HG03571 (cell line): ENCODE results near the gene ARID2.
A peak's percentile ranks its signal among the peaks of the same experiment; 100 is the strongest.

Experiments
- ATAC-seq: cut with Tn5 transposase; IDR thresholded peaks from one replicate; pipeline ENCODE4 v1.9.1; 2021; ENCODE audit not compliant: unreplicated experiment

Gene ARID2, protein sequence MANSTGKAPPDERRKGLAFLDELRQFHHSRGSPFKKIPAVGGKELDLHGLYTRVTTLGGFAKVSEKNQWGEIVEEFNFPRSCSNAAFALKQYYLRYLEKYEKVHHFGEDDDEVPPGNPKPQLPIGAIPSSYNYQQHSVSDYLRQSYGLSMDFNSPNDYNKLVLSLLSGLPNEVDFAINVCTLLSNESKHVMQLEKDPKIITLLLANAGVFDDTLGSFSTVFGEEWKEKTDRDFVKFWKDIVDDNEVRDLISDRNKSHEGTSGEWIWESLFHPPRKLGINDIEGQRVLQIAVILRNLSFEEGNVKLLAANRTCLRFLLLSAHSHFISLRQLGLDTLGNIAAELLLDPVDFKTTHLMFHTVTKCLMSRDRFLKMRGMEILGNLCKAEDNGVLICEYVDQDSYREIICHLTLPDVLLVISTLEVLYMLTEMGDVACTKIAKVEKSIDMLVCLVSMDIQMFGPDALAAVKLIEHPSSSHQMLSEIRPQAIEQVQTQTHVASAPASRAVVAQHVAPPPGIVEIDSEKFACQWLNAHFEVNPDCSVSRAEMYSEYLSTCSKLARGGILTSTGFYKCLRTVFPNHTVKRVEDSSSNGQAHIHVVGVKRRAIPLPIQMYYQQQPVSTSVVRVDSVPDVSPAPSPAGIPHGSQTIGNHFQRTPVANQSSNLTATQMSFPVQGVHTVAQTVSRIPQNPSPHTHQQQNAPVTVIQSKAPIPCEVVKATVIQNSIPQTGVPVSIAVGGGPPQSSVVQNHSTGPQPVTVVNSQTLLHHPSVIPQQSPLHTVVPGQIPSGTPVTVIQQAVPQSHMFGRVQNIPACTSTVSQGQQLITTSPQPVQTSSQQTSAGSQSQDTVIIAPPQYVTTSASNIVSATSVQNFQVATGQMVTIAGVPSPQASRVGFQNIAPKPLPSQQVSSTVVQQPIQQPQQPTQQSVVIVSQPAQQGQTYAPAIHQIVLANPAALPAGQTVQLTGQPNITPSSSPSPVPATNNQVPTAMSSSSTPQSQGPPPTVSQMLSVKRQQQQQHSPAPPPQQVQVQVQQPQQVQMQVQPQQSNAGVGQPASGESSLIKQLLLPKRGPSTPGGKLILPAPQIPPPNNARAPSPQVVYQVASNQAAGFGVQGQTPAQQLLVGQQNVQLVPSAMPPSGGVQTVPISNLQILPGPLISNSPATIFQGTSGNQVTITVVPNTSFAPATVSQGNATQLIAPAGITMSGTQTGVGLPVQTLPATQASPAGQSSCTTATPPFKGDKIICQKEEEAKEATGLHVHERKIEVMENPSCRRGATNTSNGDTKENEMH (N-terminal part only)

DNA sequence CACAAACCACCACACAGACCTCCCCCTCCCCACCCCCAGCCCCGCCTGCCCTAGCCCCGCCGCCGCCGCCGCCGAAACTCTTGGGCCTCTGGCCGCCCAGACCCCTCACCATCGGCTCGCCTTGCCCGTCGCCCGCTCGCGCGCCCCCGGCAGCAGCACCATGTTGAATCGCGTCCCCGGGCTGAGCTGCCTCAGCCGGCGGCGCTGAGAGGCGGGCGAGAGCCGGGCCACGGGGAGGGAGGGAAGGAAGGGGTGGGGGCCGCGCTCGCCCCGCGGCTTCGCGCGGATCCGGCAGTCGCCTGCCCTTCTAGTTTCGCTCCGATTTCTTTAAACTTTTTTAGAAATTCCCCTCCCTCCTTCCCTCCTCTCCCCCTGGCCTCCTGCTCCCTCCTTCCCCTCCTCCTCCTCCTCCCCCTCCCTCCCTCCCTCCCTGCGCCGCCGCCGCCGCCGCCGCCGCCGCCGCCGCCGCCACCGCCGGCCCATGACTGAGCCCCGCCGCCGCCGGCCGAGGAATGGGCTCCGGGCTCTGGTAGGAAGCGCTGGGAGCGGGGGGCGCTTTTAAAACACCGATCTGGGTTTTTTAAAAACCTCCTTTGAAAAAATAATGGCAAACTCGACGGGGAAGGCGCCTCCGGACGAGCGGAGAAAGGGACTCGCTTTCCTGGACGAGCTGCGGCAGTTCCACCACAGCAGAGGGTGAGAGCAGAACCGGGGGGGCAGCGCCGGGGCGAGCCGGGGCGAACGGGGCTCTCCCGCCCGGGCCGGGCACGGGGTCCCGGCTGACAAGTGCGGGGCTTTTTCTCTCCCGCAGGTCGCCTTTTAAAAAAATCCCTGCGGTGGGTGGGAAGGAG lies at the start of gene ARID2:
Gene ARID2 (plus strand): TSS at position 474 of the 851 bp plus-strand sequence. CDS start 131 bp downstream, at position 605.
- ATAC-seq, result peak; percentile 5

DNA sequence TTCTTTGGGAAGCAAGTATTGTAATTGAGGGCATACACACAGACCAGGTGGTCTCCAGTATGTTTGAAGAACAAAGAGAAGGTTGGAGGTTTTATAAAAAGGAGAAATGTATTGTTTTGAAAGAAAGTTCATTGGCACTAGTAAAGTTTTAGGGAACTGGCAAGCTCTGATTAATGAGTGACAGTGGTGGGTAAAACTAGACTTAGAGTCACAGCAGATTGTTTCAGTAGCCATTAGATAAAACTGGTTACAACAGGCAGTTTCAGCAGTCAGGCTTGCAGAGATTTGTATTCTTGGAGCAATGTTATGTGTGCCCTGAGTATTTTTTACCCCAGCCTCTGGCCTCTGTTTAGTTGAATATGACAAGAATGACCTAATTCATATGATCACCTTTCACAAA lies 49.1 kb upstream of the ARID2 start:
- no peak for ATAC-seq

DNA sequence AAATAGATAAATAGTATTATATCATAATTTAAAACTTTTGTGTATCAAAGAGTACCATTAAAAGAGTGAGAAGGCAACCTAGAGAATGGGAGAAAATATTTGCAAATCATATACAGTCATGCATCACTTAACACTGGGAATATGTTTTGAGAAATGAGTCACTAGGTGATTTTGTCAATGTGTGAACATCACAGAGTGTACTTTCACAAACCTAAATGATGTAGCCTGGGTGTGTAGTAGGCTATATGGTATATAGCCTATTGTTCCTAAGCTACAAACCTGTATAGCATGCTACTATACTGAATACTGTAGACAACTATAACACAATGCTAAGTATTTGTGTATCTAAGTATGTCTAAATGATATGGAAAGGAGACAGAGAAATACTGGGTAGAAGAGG lies 48.0 kb upstream of the ARID2 start:
- no peak for ATAC-seq

DNA sequence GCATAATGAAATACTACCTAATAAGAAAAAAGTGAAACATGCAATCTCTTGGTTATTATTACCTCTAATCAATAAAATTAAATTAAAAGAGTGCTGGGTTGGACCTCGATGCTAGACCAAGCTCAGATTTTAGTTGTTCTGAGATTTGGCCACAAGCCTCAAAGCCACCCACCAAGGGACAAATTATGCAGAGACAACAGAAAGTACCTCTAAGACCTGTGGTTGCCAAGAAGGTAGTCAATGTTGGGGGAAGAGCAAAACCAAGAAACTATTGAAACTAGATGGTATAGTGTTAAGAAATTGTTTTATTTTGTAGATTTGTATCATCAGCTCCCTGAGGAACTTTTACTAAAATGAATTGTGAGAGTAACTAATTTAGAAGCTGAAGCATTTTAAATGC lies 43.8 kb upstream of the ARID2 start:
- no peak for ATAC-seq

DNA sequence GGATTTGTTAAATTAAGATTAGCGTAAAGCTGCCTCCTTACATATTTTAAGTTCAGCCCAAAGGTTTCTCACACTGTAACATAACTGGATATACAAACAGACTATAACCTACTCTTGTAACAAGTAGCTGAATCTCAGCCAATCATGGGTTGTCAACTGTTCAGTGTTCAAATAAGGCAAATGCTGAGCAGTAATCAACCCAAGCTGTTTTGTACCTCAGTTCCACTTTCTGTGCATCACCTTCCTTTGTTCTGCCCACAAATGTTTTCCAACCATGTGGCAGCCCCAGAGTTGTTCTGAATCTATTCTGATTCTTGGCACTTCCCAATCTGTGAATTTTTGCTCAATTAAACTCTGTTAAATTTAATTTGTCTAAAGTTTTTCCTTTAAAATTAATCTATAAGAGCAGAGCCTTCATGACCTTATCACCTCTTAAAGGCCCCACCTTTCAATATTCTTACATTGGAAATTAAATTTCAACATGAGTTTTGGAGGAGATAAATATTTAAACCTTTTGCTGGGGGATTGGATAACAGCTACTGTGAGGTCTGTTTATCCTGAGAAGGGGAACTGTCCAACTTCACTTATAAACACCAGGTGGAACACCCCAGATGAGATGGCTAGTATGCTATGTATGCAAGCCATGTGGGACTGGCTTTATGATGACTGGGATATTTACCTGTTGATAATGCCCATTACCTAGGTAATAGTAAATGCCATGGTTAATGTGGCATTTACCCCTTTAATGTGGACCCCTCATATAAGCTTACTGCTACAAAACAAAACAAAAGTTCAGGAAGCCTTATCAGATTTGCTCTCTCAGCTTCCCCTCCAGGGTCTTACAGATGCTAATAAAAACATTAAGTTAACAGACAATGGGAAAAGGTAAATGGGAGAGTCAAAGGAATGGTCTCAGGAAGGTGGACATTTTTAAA lies 42.2 kb upstream of the ARID2 start:
- ATAC-seq, result no peak

DNA sequence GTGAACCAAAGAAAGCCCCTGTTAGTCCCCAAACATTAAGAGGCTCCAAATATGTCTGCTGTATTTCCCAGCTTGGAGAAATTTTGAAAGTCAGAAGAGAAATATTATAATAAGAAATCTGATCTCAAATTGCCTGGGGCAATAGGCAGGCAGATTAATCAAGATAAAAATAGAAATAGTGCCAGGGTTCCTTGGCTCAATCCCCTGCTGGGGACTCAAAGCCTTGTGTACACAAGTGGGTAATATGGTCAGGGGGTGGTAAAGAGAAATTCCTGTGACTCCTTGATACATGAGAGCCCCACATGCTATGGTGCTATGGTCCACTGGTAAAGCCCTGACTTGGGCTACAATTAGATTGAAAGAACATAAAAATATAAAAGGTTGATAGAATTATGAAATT lies 41.3 kb upstream of the ARID2 start:
- ATAC-seq, result no peak

DNA sequence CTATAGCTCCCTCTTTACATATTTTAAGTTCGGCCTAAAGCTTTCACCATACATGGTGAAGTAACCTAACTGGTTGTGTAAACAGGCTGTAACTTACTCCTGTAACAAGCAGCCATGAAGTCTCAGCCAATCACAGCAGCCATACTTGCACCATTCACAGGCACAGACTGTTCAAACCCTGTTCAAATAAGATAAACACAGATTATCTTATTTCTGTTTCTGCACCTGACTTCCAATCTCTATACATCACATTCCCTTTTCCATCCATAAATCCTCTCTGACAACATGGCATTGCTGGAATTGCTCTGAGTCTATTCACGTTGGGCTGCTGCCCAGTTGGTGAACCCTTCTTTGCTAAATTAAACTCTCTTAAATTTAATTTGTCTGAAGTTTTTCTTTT lies 34.5 kb upstream of the ARID2 start:
- ATAC-seq, result no peak

DNA sequence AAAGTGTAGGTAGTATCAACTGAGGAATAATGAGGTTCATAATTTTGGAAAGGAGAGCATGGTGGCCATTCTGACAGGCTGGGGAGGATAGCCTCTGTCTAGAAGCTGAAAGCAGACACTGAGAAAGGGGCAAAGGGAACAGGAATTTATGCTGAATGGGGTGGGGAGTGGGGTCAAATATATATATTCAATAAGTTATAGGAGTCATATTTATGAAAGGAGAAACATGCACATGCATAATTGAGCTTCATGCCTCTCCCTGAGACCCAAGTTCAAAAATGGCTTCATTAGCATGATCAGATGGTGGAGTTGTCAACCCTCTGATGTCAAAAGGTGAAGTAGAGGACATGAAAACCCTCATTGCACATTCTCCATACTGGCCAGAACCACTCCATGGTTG lies 33.9 kb upstream of the ARID2 start:
- no peak for ATAC-seq

DNA sequence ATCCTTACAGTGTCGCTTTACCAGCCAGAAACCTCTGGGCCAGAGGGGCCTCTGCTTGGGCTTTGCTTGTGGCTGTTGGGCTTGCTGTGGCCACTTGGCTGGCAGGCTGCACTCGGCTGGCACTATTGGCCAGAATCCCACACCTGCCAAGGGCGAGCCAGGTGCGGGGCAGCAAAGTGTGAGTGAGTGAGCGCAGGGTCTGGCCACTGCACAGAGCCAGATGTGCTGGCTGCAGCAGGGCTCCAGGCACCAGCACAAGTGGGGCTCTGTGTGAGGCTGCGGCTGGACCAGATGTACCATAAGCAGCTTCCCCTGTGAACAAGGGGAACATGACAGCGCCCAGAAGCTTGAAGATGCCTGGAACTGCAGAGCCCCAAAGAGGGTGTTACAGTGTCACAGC lies 33.5 kb upstream of the ARID2 start:
- no peak for ATAC-seq

DNA sequence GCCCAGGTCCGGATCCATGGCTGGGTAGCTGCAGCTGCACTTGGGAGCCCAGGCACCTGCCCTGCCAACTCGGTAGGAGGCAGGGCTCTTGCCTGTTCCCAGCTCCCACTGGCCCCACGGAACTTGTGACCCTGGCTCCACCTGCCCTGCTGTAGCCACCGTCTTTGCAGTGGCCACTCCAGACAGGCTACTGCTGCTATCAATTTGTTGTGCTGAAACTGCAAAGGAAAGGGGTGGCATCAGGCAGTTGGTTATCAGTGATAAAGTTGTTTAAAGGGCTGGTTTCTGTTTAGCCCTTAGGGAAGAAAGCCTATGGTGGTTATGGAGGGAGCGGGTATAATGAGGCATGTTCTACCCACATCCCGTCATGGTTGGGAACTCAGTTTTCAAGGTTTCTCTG lies 32.1 kb upstream of the ARID2 start:
- no peak for ATAC-seq

DNA sequence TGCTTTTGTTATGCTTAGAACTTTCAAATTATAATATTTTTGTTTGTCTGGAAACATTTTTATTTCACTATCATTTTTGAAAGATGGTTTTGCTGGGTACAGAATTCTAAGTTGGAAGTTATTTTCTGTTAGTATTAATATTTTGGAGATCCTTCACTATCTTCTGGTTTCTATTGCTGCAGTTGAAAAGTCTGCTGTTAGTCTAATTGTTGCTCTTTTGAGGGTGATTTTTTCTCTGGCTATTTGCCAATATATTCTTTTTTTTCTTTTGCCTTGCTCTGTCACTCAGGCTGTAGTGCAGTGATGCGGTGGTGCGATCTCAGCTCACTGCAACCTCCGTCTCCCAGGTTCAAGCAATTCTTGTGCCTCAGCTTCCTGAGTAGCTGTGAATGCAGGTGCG lies 28.2 kb upstream of the ARID2 start:
- no peak for ATAC-seq

DNA sequence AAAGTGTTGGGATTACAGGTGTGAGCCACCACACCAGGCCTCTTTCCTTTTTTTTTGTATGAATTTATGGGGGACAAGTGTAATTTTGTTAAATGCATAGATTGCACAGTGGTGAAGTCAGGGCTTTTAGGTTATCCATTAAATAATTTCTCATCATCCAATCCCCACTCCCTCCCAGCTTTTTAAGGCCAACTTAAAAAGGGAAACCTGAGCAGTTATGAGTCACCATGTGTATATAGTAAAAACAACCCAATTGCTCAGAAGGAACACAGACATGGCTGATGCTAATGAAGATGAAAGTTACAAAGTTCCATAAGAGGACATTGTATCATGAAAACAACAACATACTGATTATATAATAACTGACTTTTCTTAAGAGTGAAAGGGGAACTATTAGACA lies 25.6 kb upstream of the ARID2 start:
- ATAC-seq, result no peak

DNA sequence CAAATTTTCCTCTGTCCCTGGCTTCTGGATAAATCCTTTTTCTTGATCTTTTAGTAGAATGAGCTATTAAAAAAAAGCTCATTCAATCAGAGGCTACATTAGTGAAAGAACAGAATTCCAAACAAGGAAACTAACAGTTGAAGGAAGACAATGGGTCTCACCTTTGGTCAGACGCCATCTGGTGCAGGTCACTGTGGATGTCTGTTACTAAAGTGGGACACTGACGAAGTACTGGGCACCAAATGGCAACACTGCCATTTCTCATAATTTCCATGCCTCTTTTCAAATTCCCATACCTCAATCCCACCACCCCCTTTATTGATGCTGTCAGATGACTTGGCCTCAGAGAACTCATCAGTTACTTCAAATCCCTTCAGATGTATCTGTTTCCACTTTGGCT lies 24.5 kb upstream of the ARID2 start:
- no peak for ATAC-seq

DNA sequence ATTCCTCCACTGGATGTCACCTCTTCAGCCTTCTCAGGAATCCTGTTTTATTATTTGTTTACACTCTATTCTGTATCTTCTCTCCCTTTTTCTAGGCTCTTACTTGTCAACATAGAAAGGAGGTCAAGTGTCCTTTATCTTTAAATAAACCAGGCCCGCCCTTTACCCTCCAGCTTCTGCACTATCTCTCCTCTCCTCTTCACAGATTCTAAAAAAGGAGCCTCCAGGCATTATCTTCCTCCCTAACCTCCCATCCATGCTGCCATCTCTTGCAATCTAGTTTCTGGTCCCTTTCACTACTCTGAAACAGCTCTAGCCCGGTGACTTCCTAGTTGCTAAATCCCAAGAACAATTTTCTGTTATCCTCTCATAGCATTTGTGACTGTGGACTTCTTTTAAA lies 24.1 kb upstream of the ARID2 start:
- no peak for ATAC-seq

DNA sequence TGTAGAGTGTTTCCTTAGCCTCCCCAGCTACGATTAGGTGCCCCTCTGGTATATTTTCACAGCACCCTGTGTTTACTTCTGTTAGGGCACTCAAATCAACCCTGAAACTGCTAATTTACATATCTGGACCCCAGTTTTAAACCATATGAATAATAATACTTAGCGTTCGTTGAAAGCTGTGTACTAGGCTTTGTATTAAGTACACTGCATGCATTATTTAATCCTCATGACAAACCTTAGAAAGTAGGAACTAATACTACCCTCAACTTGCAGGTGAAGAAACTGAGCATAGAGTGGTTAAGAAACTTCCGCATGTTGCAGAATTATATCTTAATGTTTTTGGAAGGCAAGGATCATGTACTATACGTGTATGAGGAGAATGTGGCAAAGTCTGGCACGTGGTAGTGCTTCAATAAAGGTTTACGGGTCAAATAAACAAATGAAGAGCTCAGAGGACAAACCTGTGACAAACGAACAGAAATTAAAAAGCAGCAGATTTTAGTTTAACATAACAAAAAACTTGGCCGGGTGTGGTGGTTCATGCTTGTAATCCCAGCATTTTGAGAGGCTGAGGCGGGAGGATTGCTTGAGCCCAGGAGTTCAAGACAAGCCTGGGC lies 22.2 kb upstream of the ARID2 start:
- no peak for ATAC-seq

DNA sequence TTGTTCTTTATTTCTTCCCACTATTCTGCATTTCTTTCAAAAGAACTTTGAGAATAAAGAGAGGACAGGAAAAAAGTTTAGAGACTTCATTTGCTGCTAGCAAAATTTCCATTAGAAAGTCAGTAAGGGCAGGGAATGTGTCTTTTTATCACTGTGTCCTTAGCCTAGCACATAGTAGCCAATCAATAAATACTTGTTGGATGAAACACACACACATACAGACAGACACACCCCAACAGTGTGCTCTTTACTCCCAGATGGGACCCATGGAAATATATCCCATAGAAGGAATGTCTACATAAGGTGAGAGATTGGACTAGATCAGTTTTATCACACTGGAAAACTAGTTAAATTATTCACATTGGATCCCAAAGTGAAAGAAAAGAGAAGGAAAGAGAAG lies 21.1 kb upstream of the ARID2 start:
- no peak for ATAC-seq

DNA sequence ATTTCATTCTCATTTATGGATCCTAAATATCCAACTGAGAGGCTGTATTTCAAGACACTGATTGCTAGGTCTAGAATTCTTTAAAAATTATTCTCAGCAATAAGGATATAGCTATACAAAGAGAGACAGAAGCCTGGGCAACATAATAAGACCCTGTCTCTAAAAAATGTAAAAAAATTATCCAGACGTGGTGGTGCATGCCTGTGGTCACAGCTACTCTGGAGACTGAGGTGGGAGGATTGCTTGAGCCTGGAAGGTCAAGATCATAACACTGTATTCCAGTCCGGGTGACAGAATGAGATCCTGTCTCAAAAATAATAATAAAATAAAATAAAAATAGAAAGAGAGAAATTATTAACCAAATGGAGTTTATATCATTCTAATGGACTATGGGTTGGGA lies 20.6 kb upstream of the ARID2 start:
- no peak for ATAC-seq

DNA sequence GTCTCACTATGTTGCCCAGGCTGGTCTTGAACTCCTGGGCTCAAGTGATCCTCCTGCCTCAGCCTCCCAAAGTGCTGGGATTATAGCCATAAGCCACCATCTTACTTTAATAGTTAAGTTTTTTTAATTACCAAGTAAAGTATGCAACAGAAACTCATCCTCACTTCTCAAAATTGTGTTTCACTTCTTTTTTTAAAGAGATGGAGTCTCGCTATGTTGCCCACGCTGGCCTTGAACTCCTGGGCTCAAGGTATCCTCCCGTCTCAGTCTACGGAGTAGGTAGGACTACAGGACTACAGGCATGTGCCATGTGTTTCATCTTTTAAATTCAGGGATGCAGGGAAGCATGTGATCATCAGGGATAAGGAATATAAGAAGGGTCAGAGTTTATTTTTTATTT lies 17.2 kb upstream of the ARID2 start:
- ATAC-seq, result no peak

DNA sequence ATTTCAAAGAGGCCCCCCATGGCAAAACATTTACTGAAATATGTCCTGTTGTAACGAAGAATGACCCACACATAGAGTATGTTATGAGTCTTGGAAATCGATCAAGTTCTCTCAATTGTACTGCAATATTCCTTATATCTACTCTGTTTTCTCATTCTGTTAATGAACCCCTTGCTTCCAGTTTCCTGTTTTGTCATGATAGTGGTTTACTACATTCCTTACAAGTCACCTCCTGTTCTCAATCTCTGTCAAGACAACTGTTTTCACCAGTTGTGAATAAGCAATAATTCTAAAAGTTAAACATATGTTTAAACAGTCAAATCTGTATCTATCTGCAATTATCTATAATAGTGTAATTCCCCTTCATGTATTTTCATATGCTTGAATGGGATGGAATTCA lies 16.4 kb upstream of the ARID2 start:
- no peak for ATAC-seq
